ENCODE data around the gene TLK1.
A peak's percentile ranks its signal among the peaks of the same experiment; 100 is the strongest.
"Not testable (repeated sequence)": the region's sequence is repeated elsewhere in the genome, so short reads cannot be mapped to it uniquely, and the experiment has no call there.

TLK1 gene

DNA sequence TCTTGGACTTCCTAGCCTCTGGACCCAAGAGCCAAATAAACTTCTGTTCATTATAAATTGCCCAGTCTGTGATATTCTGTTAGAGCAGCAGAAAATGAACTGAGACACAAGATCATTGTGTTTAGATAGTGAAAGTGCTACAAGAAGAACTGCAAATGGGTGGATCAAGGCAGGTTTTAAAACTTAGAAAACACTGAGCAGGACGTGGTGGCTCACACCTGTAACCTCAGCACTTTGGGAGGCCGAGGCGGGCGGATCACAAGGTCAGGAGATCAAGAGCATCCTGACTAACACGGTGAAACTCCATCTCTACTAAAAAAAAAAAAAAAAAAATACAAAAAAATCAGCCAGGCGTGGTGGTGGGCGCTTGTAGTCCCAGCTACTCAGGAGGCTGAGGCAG, 84.3 kb downstream of the TLK1 start:
- FAIRE-seq, result not testable (repeated sequence)

DNA sequence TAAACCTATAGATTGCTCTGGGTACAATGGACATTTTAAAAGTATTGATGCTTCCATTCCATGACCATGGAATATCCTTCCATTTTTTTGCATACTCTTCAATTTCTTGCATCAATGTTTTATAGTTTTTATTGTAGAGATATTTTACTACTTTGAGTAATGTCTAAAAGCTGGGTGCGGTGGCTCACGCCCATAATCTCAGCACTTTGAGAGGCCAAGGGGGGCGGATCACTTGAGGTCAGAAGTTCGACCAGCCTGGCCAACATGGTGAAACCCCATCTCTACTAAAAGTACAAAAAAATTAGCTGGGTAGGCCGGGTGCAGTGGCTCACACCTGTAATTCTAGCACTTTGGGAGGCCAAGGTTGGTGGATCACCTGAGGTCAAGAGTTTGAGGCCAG, 88.5 kb downstream of the TLK1 start:
- FAIRE-seq, result no peak

DNA sequence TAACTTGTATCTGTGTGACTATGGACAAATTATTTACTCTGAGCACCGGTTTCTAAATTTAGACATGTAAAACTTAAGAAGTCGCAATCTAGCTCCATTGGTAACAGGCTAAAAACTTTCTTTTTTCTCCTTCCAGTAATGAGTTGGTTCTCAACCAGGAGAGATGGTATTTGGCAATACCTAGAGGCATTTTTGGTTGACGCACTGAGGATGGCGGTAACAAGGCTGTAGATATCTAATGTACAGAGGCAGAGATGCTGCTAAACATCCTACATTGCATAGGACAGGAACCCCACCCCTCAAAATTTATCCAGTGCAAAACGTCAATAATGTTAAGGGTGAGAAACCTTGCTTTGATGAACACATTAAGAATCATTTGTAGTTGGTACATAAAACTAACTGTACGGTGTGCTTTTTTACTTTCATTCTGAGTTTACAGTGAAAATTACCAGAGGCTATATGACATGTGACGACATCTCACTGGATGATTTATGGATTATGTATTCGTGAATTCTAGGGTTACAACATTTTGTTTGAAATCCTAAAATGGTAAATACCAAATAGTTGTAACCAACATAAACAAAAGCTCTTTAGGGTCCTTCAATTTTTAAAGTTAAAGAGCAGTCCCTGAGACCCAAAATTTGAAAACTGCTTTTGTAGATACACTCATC, 91.3 kb downstream of the TLK1 start:
- FAIRE-seq, result no peak

DNA sequence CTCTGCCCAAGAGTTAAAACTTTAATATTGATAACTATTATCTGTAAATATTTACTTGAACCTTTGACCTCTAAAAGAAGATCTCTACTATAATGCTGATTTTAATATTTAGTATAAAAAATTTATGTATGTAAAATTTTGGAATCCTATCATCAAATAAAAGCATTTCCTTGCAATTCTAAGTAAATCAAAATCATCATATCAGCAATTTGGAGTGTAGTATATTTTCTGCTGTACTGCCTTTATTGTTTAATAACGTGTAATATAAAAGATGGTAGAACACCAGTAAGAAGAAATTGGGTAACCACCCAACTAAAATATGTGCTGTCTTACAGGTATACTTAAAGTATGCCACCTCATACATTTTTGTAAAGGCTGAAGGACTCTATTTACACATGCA, 94.6 kb downstream of the TLK1 start:
- FAIRE-seq, result peak; percentile 60

DNA sequence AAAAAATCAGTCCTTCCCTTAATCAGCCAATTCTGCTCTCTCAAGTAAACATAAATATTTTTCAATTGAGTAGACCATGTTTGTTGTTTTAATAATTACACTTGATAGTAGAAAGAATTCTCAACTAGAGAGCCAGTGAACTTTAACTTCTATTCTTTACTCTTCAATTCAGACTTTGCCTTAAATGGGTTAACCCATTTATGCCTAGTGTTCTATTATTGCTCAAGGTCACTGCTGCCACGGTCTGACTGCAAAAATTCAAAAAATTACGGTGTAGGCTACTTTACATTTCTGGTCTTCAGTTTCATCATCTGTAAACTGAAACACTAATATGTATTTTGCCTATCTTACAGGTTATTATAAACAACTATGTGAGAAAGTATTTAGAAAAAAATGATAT, 103.1 kb downstream of the TLK1 start:
- FAIRE-seq, result no peak

DNA sequence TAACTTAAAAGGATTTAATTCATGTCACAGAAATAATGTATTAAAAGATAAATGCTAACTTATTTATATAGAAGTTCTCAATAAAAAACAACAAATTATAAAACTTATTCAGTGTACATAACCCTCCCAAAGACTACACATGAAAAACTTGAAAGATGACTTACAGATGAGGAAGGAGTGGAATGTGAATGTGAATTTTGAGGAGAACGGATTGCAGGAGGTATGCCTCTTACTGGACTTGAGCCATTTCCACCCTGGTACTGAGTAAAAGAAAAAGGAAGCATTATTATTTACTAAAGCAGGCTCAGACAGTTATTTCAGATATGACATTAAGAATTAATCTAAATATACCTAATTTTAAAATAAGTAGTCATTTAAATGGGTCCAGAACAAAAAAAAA, 104.4 kb downstream of the TLK1 start:
- FAIRE-seq, result peak; percentile 15

GRCh38 chr2:171049691-171050090, 111.0 kb downstream of the TLK1 start:
- FAIRE-seq, result no peak

DNA sequence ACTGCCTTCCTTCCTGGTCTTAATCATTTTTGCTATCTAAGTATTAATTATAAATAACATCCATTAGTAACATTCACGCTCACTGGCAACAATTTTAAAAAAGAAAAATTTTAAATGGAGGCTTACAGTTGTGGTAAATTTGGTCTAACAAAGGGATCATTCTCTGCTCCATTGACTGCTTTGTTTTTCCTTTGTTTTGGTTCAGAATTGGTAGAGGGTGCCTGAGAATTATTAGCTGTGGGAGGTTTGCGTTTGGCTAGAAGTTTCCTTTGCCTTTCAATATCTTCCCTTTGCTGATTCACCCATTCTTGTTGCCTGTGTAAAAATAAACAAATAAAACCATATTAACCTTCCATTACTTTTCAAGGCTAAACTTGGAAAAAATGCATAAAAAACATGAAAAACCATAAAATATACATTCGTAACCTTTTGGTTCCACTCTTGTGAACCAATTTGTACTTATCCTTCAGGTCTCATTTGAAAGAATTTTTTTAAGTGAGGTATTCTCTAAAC, 114.6 kb downstream of the TLK1 start:
- FAIRE-seq, result no peak

DNA sequence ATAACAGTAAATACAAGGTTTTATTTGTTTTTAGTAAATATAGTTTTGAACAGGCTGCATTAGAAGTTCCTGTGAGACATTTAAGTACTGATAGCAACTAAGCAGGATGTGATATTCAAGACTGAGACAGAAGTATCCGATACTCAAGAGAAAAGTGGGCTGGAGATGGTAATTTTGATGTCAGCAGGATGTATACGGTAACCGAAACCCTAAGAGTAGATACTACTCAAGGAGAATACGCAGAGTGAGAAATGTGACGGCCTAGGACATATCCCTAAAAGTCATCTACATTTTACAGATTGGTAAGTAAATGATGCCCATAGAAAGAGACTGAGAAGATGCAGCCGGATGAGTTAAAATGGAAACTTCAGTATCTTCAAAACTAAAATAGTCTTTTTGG, 116.3 kb downstream of the TLK1 start:
- FAIRE-seq, result no peak

- no peak for FAIRE-seq
Observed at GRCh38 chr2:171042253-171042969, 118.3 kb downstream of the TLK1 start.

DNA sequence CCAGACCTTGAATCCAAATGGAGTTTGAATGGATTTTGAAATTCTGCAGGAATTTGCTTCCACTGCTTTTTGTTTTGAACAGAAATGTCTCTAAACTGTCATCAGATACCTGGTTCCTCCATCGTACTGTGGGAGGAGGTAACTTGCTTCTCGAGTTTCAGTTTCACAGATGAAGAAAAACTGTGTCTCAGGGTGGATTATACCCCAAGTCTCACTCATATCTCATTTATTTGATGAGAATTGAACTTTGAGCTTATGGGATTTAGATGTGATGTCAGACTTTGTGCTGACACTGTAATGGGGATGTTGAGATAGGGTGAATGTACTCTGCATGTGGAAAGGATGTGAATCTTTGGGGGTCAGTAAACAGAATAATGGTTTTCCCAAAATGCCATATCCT, 124.2 kb downstream of the TLK1 start:
- no peak for FAIRE-seq

DNA sequence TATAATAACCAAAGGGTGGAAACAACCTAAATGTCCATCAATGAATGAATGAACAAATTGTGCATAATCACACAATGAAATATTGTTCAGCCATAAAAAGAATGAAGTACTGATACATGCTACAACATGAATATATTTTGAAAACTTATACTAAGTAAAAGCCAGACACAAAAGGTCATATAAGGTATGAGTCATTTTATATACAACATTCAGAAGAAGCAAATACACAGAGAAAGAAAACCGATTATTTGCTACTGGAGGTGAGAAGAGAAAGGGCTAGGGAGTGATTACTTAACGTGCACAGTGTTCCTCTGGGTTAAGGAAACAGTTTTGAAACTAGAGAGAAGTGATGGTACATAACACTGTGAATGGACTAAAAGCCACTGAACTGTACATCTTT, 126.4 kb downstream of the TLK1 start:
- no peak for FAIRE-seq

DNA sequence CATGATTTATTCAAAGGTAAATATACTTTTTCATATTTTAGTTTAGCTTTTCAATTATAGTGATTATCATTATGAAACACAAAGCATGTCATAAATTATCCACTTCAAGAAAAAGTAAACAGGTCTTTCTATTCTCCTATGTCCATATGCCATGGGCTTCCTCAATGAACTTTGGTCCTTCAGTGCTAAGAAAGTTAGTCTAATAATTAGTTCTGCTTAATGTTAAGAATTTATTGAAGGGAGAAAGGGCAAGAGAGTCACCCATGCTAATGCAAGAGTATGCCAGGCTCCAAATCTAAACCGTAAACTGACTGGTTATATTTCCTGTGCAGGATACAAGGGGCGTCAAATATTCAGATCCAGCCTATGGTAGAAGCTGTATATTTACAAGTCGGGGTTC, 135.5 kb downstream of the TLK1 start:
- FAIRE-seq, result peak; percentile 47

DNA sequence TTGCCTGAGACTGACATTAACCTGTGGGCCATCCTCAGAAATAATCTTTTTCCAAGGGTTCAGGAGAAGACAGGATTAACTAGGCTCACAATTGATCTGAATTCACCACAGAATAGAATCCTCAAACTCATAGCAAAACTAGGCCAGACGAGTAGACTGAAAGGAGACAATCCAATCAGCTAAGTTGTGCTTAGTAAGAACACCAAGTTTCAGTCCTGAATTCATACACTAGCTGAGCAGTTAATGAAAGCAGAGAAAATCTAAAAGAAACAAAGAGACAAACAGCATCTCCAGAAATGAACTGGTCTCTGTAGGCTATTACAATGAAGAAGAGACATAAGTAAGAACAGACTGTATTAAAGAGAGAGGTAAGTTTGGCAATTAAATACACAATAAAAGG, 142.2 kb downstream of the TLK1 start:
- no peak for FAIRE-seq

DNA sequence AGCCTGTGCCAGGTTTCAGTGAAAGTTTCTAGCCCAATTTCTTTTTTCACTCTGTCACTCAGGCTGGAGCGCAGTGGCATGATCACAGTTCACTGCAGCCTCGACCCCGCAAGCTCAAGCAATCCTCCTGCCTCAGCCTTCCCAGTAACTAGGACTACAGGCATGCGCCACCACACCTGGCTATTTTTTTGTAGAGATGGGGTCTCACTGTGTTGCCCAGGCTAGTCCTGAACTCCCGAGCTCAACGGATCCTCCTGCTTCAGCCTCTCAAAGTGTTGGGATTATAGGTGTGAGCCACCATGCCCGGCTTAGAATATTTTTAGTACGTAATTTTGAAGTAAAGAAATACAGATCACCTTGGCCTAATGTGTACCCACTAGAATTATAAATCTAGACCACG, 144.6 kb downstream of the TLK1 start:
- FAIRE-seq, result no peak

- no peak for FAIRE-seq
Observed at GRCh38 chr2:171013851-171014250, 146.8 kb downstream of the TLK1 start.

DNA sequence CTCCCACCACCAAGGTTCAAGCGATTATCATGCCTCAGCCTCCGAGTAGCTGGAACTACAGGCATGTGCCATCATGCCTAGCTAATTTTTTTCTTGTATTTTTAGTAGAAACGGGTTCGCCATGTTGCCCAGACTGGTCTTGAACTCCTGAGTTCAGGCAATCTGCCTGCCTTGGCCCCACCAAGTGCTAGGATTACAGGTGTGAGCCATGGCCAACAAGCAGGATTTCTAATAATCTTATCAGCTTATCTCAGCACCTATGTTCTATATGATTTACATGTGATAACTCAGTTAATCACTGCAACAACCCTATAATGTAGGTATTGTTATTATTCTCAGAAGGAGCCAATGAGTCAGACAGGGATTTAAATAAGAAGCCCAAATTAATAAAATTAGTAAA, 151.3 kb downstream of the TLK1 start:
- no peak for FAIRE-seq

DNA sequence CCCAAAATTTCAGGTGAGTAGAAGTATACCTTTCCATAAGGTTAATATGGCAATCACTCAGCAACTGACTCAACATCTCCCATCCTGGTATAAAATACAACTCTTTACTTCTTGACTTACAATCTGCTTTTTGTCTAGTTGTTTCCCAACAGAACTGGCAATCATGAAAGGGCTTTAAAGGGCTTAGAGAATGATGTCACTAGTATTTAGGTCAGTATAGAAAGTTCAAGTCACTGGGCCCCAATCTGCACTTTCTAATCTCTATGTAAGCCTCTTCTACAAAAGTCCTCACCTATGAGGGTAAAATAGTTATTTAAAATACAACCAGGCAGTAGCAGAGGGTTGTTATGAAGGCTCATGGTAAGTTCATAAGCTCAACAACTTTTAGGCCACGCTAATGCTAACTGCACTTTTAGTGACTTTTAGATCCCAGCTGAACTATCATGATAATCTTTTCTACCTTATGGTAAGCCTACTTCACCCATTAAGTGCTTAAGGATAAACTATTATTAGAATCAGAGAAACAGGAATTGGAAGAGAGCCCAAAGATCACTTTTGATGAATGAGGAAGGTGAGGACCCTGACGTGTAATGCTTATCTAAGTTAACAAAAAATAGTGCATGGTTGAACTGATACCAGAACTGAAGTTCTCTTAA, 152.0 kb downstream of the TLK1 start:
- FAIRE-seq, result no peak

- FAIRE-seq, result no peak
Observed at GRCh38 chr2:171004833-171005232, 155.9 kb downstream of the TLK1 start.

DNA sequence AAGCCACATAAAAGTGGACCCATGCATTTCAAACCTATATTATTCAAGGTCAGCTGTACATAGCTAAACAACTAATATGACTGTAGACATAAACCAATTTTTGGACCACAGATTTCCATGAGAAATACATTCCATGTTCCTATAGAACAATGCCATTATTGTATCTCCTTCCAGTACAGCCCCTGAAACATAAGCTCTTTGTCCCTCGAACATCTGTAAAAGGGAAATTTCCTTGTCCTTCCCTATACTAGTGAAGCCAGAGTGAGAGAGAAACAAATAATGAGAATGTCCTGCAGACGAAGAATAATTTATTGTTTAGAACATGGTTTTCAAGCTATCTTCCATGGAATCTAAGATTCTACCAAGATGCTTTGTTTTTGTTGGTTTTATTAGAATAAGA, 156.3 kb downstream of the TLK1 start:
- no peak for FAIRE-seq

GRCh38 chr2:170999654-171000053, 161.0 kb downstream of the TLK1 start:
- no peak for FAIRE-seq

- no peak for FAIRE-seq
Observed at GRCh38 chr2:170997893-170998597, 162.6 kb downstream of the TLK1 start.

DNA sequence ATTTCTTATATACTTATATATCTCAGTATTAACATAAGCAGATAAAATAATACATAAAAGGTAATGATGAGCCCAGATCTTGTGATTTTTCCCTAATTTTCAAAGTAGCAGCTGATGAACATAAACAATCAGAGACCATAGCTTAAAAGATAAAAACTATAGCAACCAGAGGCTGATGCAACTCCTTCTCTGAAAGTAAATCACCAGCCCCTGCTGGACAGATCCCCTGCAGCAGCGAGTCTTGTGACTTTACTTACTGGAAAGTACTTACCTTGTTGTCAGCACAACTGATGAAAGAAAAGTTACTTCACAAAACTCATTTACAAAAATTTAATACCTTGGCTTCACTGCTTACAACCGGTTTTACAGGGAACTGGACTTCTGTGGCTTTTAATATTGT, 164.4 kb downstream of the TLK1 start:
- no peak for FAIRE-seq
